ENCODE results near the gene MYO10.

Gene MYO10

DNA sequence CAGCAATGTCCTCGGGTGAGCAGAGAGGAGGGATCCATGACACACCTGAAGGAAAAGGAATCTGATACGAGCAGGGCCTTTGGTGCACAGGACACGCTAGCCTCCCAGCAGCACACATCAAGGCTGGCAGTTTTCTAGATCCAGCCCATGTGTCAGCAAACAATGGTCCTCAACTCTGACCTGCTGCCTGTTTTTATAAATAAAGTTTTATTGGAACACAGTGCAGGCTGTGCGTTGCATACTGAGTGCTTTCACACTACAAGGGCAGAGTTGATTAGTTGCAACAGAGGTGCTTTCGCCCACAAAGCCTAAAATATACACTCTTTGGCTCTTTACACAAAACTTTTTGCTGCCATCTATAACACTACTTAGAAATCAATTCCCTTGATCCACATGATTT lies 147.1 kb downstream of the MYO10 start:
- no peak overlapping the region for H2AFZ ChIP-seq (ENCODE audit: low read depth)

DNA sequence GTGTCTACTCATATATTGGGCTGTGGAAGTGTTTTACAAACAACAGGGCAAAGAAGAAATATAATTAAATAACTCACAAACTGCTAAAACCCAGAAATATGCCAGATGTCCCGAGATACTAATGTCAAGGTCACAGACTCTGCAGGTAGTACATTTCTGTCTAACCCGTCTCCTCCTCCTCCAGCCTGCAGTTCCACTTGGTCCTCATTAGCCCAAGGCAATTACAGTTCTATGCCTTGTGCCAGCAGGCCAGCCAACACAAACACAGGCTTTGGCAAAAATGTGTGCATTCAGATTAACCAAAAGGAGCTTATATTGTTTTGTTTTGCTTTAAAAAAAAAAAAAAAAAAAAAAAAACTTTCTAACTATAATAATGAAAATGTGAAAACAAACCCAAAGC lies 148.8 kb downstream of the MYO10 start:
- Histone ChIP-seq H3K9ac (no peak overlapping the region), H3K4me3 (IDR thresholded peaks at IDR 0.05; ENCODE audit: insufficient read depth, low read depth, low read length) (no peak overlapping the region), H3K79me2 (ENCODE audit: insufficient read depth, low read depth) (no peaks in the 10 kb centered on the region), H3K4me1 (ENCODE audit: low read depth, poor library complexity, severe bottlenecking) (no peaks in the 10 kb centered on the region), H3K27me3 (ENCODE audit: insufficient read depth, low read depth) (no peaks in the 10 kb centered on the region), H2AFZ (ENCODE audit: low read depth) (no peak overlapping the region), H4K20me1 (ENCODE audit: insufficient read depth) (no peaks in the 10 kb centered on the region), H3K27ac (no peak overlapping the region), H3K4me2 (no peak overlapping the region), H3K36me3 (ENCODE audit: insufficient read depth) (no peaks in the 10 kb centered on the region)
- TF ChIP-seq, protein P1, sequence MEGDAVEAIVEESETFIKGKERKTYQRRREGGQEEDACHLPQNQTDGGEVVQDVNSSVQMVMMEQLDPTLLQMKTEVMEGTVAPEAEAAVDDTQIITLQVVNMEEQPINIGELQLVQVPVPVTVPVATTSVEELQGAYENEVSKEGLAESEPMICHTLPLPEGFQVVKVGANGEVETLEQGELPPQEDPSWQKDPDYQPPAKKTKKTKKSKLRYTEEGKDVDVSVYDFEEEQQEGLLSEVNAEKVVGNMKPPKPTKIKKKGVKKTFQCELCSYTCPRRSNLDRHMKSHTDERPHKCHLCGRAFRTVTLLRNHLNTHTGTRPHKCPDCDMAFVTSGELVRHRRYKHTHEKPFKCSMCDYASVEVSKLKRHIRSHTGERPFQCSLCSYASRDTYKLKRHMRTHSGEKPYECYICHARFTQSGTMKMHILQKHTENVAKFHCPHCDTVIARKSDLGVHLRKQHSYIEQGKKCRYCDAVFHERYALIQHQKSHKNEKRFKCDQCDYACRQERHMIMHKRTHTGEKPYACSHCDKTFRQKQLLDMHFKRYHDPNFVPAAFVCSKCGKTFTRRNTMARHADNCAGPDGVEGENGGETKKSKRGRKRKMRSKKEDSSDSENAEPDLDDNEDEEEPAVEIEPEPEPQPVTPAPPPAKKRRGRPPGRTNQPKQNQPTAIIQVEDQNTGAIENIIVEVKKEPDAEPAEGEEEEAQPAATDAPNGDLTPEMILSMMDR (conservative IDR thresholded peaks at IDR 0.05; ENCODE audit: low read depth, low read length) = no peak

More for the DNA sequence above, 147.1 kb downstream of the MYO10 start:
- Histone ChIP-seq H3K9ac (no peak overlapping the region), H3K27ac (no peak overlapping the region), H3K4me3 (IDR thresholded peaks at IDR 0.05; ENCODE audit: insufficient read depth, low read depth, low read length) (no peak overlapping the region), H3K36me3 (ENCODE audit: insufficient read depth) (no peaks in the 10 kb centered on the region), H3K4me1 (ENCODE audit: low read depth, poor library complexity, severe bottlenecking) (no peaks in the 10 kb centered on the region), H3K27me3 (ENCODE audit: insufficient read depth, low read depth) (no peaks in the 10 kb centered on the region), H3K4me2 (no peak overlapping the region), H3K79me2 (ENCODE audit: insufficient read depth, low read depth) (no peaks in the 10 kb centered on the region), H4K20me1 (ENCODE audit: insufficient read depth) (no peaks in the 10 kb centered on the region)
- TF ChIP-seq, protein P1 (conservative IDR thresholded peaks at IDR 0.05; ENCODE audit: low read depth, low read length) = no peak

DNA sequence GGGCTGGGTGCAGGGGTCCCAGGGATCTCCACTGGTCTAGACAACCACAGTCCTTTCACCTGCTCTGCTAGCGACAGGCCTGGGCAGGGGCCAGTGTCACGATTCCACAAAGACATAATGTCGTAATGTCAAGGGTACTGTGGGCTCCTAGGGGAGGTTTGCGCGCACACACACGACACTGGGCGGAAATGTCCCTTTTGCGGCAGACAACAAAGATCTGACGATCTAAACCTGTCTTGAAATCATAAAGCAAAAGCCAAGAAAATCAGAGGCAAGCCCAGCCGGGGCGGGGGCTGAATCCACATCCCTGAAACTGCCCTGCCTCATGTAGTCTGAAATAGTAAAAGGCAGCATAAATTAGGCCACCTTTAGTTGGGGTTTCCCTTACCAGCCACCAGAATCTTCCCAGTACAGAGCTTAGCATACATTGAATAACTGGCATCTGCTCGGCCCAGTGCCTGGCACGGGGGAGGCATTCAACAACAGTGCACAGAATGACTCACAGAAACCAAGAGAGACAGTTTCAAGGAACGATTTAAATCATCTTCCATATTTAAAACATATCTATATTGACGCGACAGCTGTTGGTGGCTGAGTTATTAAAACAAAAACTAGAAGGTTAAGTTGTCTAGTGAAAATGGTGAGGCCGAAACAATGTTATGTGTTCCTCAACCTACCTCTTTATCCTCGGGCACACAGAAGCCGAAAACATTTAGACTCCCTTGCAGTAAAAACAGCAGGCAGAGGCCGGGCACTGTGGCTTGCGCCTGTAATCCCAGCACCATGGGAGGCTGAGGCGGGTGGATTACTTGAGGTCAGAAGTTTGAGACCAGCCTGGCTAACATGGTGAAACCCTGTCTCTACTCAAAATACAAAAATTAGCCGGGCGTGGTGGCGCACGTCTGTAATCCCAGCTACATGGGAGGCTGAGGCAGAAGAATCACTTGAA lies 151.0 kb downstream of the MYO10 start:
- H3K4me1 ChIP-seq (ENCODE audit: low read depth, poor library complexity, severe bottlenecking) = no peaks in the 10 kb centered on the region
- H3K27me3 ChIP-seq (ENCODE audit: insufficient read depth, low read depth) = no peaks in the 10 kb centered on the region
- no peak overlapping the region for H3K4me2 ChIP-seq
- no peak overlapping the region for H3K4me3 ChIP-seq (IDR thresholded peaks at IDR 0.05; ENCODE audit: insufficient read depth, low read depth, low read length)
- no peaks in the 10 kb centered on the region for H3K79me2 ChIP-seq (ENCODE audit: insufficient read depth, low read depth)
- H3K9ac ChIP-seq = no peak overlapping the region
- H2AFZ ChIP-seq (ENCODE audit: low read depth) = no peak overlapping the region
- H3K36me3 ChIP-seq (ENCODE audit: insufficient read depth) = no peaks in the 10 kb centered on the region
- no peak overlapping the region for H3K27ac ChIP-seq
- TF ChIP-seq, protein P1 (conservative IDR thresholded peaks at IDR 0.05; ENCODE audit: low read depth, low read length) = no peak
- no peaks in the 10 kb centered on the region for H4K20me1 ChIP-seq (ENCODE audit: insufficient read depth)

DNA sequence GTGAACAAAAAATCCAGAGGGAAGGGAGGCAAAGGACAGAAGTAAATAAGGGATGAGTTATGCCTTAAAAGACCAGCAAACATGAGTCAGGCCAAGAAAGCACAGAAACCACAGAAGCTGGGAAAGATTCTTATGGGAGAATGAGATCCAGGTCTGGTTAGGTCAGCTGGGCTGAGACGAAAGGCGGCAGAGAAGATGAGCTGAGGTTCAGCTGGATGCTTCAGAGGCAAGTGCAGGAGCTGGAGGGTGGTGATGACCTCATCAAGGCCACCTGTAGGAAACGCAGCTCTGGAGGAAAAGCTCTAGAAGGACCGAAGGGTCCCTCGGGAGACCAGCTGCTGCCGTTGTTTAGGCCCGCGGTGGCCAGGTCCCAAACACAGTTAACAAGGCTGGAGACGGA lies 152.0 kb downstream of the MYO10 start:
- TF ChIP-seq, protein P1 (conservative IDR thresholded peaks at IDR 0.05; ENCODE audit: low read depth, low read length) = no peak
- H3K79me2 ChIP-seq (ENCODE audit: insufficient read depth, low read depth) = no peaks in the 10 kb centered on the region
- H3K4me1 ChIP-seq (ENCODE audit: low read depth, poor library complexity, severe bottlenecking) = no peaks in the 10 kb centered on the region
- no peak overlapping the region for H3K27ac ChIP-seq
- no peak overlapping the region for H3K9ac ChIP-seq
- no peak overlapping the region for H3K4me2 ChIP-seq
- no peaks in the 10 kb centered on the region for H4K20me1 ChIP-seq (ENCODE audit: insufficient read depth)
- H2AFZ ChIP-seq (ENCODE audit: low read depth) = no peak overlapping the region
- H3K27me3 ChIP-seq (ENCODE audit: insufficient read depth, low read depth) = no peaks in the 10 kb centered on the region
- H3K4me3 ChIP-seq (IDR thresholded peaks at IDR 0.05; ENCODE audit: insufficient read depth, low read depth, low read length) = no peak overlapping the region
- H3K36me3 ChIP-seq (ENCODE audit: insufficient read depth) = no peaks in the 10 kb centered on the region
